HG03045 (cell line): Measurements from ENCODE around the gene RPL18.
"Not testable (repeated sequence)": the region's sequence is repeated elsewhere in the genome, so short reads cannot be mapped to it uniquely, and the experiment has no call there.

Source experiments
- ATAC-seq: cut with Tn5 transposase; IDR thresholded peaks from one replicate; pipeline ENCODE4 v1.9.1; 2021; ENCODE audit warnings: mild to moderate bottlenecking, moderate library complexity; ENCODE audit not compliant: unreplicated experiment

RPL18 gene

DNA sequence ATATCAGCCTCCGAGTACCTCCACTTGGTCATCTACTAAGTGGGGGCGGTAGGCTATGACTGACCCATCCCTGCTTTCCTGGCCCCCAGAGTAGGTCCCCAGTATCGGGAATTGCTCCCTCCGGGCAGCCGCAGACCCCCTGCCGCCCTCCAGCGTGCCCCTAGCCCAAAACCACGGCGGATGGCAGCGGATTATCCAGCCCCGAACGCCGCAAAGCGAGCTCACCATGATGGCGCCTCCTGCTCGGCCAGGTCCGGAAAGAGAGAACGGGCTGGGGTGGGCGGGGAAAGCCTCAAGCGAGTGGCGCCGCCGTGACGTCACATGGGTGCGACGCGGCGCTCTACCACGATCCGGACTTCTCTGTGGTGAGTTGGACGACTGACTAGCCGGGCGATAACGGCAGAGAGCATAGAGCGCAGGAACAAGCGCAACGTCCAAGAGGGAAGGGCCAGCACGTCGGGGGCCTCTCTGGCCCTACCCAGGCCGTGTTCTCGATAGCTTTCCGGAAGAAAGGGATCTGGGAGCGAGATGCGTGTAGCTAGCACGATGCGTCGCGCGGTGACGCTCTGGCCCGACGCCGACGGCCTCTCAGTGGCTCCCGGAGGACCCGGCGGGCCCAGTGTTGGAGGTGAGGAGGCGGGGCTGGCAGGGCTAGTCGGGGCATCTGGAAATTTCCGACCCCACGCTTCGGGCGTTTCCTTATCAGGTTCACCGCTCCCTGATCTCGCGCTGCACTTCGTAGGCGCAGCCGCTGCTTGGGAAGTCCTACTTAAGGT lies at the start of gene RPL18, which contains the start of gene SPHK2:
TSS of gene RPL18 (minus strand) at position 263 of the 776 bp plus-strand sequence. CDS start at position 228, 35 bp downstream.
TSS of gene SPHK2 (plus strand) at position 591 of the 776 bp plus-strand sequence. CDS start 1,009 bp downstream, outside the sequence.
- peak; percentile 77 for ATAC-seq

- ATAC-seq = no peak
Observed at GRCh38 chr19:48668761-48669160, 49.8 kb upstream of the RPL18 start.

DNA sequence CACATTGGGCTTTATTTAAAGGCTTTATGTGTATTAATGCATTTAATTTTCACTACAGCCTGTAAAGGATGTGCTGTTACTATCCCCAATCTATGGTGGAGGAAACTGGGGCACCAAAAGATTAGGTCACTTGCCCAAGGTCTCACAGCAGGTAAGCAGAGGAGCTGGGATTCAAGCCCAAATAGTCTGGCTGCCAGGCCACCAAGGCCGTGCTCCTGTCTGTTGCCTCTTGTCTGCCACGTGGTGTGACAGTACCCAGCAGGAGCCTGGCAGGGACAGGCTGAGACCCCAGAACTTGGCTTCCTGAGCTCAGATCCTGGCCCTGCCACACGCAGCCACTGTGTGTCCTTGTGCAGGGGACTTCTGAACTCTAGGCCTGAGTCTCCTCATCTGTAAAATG lies 49.4 kb upstream of the RPL18 start:
- no peak for ATAC-seq

DNA sequence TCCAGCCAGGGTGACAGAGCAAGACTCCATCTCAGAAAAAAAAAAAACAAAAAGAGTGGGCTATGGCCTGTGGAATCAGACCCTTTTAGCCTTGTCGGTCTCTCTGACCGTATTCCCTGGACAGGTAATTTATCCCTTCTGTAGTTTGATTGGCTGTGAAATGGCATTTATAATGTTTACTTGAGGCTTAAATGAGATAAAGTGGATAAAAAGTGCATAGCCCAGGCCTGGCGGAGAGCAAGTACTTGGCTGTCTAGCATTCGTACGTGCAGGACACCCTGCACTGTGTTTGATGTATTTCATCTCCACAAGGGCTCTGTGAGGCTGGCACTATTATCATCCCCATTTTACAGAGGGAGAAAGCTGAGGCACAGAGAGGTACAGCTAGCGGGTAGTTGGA lies 46.8 kb upstream of the RPL18 start:
- ATAC-seq = no peak

DNA sequence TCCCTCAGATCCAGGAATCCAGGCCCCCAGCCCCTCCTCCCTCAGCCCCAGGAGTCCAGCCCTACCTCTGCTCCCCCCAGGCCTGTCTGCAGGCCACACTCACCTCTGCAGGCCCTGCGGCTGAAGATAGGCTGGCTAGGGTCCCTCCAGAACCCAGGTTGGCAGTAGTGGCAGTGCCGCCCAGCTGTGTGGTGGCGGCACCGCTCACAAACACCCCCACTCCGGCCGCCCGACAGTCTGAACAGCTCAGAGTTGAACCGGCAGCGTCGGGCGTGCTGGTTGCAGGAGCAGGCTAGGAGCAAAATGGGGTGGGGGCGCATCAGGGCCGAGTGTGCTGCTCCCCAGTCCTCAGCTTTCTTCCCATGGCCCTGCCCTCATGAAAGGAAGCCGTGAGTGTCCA lies 45.5 kb upstream of the RPL18 start:
- no peak for ATAC-seq

DNA sequence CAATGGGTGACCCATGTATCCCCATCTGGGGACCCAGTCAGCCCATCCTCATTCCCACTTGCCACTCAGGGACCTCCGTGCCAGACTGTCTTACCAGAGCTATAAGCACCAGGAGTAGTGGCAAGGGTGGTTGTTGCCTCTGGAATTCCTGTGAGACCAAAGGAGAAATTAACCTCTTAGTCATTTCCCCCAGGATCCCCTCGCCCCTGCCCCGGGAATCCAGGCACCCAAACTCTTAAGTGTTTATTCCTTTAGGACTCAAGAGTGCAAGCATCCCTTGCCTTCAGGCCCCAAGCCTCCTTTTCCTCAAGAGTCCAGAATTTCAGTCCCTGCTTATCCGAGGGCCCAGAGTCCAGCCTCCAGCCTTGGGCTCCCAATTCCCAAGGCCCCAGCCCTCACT lies 44.7 kb upstream of the RPL18 start:
- ATAC-seq = no peak

DNA sequence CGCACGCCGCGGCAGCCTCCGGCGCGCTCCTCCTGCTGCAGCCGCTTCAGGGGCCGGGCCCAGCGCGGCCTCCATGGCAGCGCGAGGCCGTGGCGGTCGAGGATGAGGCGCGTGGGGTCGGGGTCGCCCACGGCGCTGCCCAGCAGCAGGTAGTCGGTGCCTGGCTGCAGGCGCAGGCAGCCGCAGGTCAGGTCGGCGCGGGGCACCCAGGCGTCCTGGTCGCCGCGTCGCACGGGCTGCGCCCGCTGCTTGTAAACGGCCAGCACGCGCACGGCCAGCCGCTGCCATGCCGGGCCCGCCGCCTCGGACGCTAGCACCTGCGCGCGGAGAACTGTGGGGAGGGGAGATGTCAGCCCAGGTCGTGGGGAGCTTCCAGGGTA lies 42.7 kb upstream of the RPL18 start:
- no peak for ATAC-seq

DNA sequence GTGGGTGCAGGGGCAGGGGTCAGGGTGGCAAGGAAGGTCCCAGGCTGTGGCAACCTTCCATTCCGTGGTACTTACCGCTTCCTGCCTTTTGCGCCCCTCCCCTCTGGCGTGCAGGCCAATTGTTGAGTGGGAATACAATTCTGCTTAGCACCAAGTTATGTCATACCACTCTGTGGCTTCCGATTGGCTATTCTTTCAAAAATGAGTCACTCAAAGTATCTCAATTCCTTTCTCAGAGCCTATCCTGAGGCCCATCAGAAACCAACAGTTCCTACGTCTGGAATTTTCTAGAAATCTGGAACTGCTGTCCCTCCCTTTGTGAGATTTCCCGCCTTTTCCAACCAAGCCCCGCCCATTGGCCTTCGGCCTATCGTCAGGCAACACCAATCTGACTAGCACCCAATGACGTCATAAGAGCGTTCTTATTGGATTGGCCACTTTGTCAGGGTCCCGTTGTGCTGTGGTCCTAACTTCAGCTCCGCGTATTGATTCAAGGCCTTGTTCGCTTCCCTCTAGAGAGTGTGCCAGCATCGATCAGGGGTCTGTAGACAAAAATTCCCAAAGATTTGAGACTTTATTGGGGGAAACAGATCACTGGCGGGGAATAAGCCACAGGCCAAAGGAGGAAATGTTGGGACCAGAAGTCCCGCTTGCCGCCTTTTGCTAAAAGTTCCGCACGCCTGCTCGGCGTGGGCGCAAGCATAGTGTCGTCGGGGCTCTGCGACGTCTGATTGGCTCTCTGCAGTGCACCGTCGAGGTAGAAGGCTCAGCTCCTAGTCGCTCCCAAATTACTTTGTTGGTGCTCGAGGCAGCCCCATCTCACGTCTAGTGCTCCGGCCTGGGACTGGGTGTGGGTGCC lies 42.1 kb upstream of the RPL18 start:
- ATAC-seq = peak; percentile 78

GRCh38 chr19:48659768-48660167 lies 40.8 kb upstream of the RPL18 start:
- no peak for ATAC-seq

DNA sequence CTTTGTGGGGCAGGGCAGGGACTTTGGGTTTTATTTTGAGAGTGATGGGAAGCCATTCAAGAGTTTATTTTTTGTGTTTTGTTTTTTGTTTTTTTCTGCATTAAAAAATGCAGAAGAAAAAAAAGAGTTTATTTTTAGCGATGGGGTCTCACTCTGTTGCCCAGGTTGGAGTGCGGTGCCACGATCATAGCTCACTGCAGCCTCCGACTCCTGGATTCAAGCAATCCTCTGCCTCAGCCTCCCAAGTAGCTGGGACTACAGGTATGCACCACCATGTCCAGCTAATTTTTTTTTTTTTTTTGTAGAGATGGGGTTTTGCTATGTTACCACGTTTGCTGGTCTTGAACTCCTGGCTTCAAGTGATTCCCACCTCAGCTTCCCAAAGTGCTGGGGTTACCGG lies 39.5 kb upstream of the RPL18 start:
- no peak for ATAC-seq

GRCh38 chr19:48657828-48658227 lies 38.9 kb upstream of the RPL18 start:
- ATAC-seq = not testable (repeated sequence)

DNA sequence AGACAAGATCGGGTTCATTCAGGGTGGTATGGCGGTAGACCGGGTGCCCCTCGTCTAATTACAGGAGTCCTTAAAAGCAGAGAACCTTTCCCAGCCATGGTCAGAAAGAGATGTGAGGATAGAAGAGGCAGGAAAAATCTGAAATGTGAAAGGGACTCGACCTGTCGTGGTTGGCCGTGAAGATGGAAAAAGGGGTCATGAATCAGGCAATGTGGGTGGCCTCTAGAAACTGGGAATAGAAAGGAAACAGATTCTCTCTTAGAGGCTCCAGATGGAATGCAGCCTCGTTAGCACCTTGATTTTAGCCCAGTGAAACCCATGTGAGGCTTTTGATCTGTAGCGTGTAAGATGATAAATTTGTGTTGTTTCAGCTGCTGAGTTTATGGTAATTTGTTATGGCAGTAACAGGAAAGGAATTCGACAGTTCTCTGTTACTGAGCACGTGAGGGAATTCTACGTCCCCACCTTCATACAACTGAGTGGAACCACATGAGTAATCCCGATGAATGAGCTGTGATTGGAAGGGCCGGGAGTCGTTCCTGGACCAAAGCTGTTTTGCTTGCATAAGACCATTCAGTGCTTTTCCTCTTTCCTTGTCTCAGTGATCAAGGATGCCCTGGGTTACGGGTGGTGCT lies 38.0 kb upstream of the RPL18 start:
- no peak for ATAC-seq

GRCh38 chr19:48654299-48655059 lies 35.5 kb upstream of the RPL18 start:
- ATAC-seq = no peak

- ATAC-seq = no peak
Observed at GRCh38 chr19:48651683-48652048, 32.7 kb upstream of the RPL18 start.

GRCh38 chr19:48650974-48651682 lies 32.1 kb upstream of the RPL18 start:
- no peak for ATAC-seq

DNA sequence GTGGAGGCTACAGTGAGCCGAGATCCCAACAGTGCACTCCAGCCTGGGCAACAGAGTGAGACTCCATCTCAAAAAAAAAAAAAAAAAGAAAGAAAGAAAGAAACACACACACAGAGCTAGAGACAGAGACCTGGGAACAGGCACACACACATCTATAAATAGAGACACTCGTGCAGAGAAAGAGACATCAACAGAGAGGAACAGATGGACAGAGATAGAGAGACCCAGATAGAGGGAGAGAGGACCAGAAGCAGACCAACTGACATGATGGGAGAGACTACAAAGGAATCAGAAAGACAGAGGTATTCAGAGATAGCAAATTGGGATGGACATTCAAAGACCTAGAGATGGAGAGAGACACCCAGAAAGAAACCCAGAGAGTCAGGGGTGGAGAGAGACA lies 29.2 kb upstream of the RPL18 start:
- no peak for ATAC-seq

- no peak for ATAC-seq
Observed at GRCh38 chr19:48646722-48647216, 27.8 kb upstream of the RPL18 start.

DNA sequence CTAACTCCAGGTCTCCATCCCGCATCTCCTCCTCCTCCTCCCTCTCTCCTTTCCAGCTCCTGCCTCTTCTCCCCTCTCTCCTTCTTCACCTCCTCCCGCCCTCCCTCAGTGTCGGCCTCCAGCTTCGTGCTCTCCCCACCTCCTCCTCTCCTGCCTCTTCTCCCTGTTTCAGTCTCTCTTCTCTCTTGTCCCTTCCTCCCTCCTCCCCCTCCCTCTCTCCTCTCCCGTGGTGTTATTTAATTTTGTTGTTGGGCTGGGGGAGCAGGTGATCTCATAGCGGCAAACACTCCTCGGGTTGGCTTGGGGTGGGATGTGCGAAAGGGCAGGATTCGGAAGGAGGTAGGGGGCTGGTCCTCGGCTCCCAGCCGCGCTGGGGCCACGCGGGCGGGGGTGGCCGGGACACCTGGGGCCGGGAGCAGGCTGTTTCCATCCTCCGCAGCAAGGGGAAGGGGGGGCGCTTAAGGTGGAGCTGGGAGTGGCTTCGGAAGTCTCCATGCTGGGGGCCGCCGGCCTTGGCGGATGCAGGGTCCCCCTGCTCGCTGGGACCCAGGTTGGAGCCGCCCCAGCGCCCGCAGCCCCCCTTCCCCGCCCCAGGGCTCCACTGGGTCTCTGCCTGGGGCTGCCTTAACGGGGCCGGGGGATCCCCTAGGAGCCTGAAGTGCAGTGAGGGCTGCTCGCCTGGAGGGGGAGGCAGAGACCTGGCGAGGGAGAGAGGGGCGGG lies 27.2 kb upstream of the RPL18 start, which contains the start of gene CA11:
TSS of gene CA11 (minus strand) at position 187 of the 721 bp plus-strand sequence. CDS start 555 bp downstream, outside the sequence.
- ATAC-seq = peak; percentile 76

DNA sequence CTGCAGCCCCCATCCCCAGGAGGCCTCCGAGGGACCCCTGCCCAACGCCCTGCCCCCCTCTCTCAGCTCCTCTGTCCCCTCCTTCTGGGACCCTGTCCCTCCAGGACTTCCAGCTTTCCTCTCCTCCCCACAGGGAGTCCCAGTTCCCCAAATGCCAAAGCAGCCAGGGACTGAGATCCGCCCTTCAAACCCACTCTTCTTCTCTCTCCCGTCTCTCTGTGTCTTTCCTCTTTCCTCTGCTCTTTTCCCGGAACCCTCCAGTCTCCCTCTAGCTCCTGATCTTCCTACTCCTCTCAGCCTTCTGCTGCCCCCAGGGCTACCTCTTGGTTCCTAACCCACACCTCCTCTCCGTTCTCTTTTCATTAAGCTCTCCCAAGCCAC lies 26.6 kb upstream of the RPL18 start:
- ATAC-seq = no peak
